HCT116 (cell line): ENCODE data around the gene RANBP9. TPM values are rescaled to one million over a fixed set of nuclear protein-coding genes. Genes with fewer than 3 reads are reported as not detected.

ENCODE experiments used
- ATAC-seq: fragments of 200-7000 bp; cut with Tn5 transposase; 2 replicates; pipeline ENCODE4 v1.9.1; 2020; ENCODE audit warnings: mild to moderate bottlenecking, moderate library complexity
- BruUV-seq: library from RNA; stranded (reverse); fragments of 400-500 nt; replicated peaks from 2 replicates; lab custom pipeline; 2021; lab: Mats Ljungman, UMichigan
- CTCF ChIA-PET: fragments of 300-600 bp; sonication (Branson Sonifier 250); formaldehyde crosslinking; loops from one replicate; lab custom pipeline; 2021; ENCODE audit warnings: antibody characterized with exemption; lab: Charles Lee
- POLR2A ChIA-PET: fragments of 300-600, 350-600 bp; sonication (Branson Sonifier 250); formaldehyde crosslinking; loops from one replicate; lab custom pipeline; 2021; ENCODE audit warnings: antibody characterized with exemption; lab: Charles Lee
- RAD21 ChIA-PET, 2 experiments: fragments of 300-600 bp; sonication (Branson Sonifier 250); formaldehyde crosslinking; loops; one replicate each; lab custom pipeline; 2023; ENCODE audit warnings: low total read pairs in 2 of 2; ENCODE audit not compliant: uncharacterized antibody in 2 of 2, unreplicated experiment in 2 of 2, low non-redundant PET in 1 of 2; lab: Charles Lee
- DNase-seq: peaks from one replicate; pipeline ENCODE4 v3.0.0-alpha.2; 2010; ENCODE audit warnings: low read depth, low spot score
- H2AFZ ChIP-seq: fragments of 200-600 bp; shearing (Covaris generic), sonication (generic); 2 replicates; pipeline ENCODE4 v1.6.1; 2017; ENCODE audit warnings: low read depth, mixed run types, mixed read lengths, antibody characterized with exemption, low read length; ENCODE audit not compliant: poor library complexity, severe bottlenecking
- H3K27ac ChIP-seq: 2 replicates; pipeline ENCODE4 v1.5.1; 2012; ENCODE audit warnings: low read depth, low read length
- H3K27me3 ChIP-seq: fragments of 200-600 bp; sonication (generic); 2 replicates; pipeline ENCODE4 v1.6.1; 2016; ENCODE audit warnings: mixed run types, low read length, mixed read lengths; ENCODE audit not compliant: insufficient read depth
- H3K36me3 ChIP-seq, 2 experiments: fragments of 200-500 bp in 1 of 2; fragments of 200-600 bp in 1 of 2; sonication (Bioruptor generic) in 1 of 2; sonication (generic) in 1 of 2; 2 replicates each; pipeline versions ENCODE4 v1.5.1 to v1.6.1; 2014 to 2016; ENCODE audit warnings: low read length in 2 of 2, inconsistent platforms in 1 of 2, mixed read lengths in 1 of 2, mixed run types in 1 of 2; ENCODE audit not compliant: insufficient read depth in 2 of 2, control insufficient read depth in 1 of 2
- H3K4me1 ChIP-seq, 2 experiments: fragments of 200-600 bp in 1 of 2; sonication (generic) in 1 of 2; 2 replicates each; pipeline versions ENCODE4 v1.5.1 to v1.6.1; 2012 to 2017; ENCODE audit warnings: low read length in 2 of 2, inconsistent platforms in 1 of 2, mild to moderate bottlenecking in 1 of 2, mixed read lengths in 1 of 2, mixed run types in 1 of 2, moderate library complexity in 1 of 2; ENCODE audit not compliant: insufficient read depth in 2 of 2, control insufficient read depth in 1 of 2
- H3K4me2 ChIP-seq: fragments of 200-600 bp; sonication (generic); 2 replicates; pipeline ENCODE4 v1.6.1; 2017; ENCODE audit warnings: mixed run types, low read length, mixed read lengths
- H3K4me3 ChIP-seq, 2 experiments: fragments of 200-600 bp in 1 of 2; sonication (generic) in 1 of 2; replicated peaks in 1 of 2; 2 replicates each; pipeline ENCODE4 v1.5.1; 2011 to 2016; ENCODE audit warnings: low read length in 2 of 2, control low read depth in 1 of 2, low read depth in 1 of 2, mild to moderate bottlenecking in 1 of 2, mixed read lengths in 1 of 2, mixed run types in 1 of 2
- H3K79me2 ChIP-seq: fragments of 200-600 bp; sonication (generic); 2 replicates; pipeline ENCODE4 v1.6.1; 2017; ENCODE audit warnings: mild to moderate bottlenecking, mixed run types, low read length, moderate library complexity, mixed read lengths; ENCODE audit not compliant: insufficient read depth
- H3K9ac ChIP-seq: fragments of 200-600 bp; sonication (generic); 2 replicates; pipeline ENCODE4 v1.6.1; 2016; ENCODE audit warnings: low read length, mixed read lengths
- H3K9me2 ChIP-seq: fragments of 200-600 bp; sonication (generic), shearing (Covaris generic); 2 replicates; pipeline ENCODE4 v1.6.1; 2017; ENCODE audit warnings: mixed run types, mild to moderate bottlenecking, moderate library complexity; ENCODE audit not compliant: insufficient read depth
- H3K9me3 ChIP-seq, 2 experiments: fragments of 200-500 bp in 1 of 2; fragments of 200-600 bp in 1 of 2; sonication (Bioruptor generic) in 1 of 2; sonication (generic) in 1 of 2; 2 replicates each; pipeline ENCODE4 v1.6.1; 2014 to 2017; ENCODE audit warnings: low read length in 2 of 2, mixed read lengths in 2 of 2, inconsistent platforms in 1 of 2, low read depth in 1 of 2, mild to moderate bottlenecking in 1 of 2, mixed run types in 1 of 2, moderate library complexity in 1 of 2; ENCODE audit not compliant: control insufficient read depth in 1 of 2, insufficient read depth in 1 of 2
- H4K20me1 ChIP-seq: fragments of 200-600 bp; sonication (generic), shearing (Covaris generic); 2 replicates; pipeline ENCODE4 v1.6.1; 2017; ENCODE audit warnings: mixed run types, mild to moderate bottlenecking, moderate library complexity; ENCODE audit not compliant: insufficient read depth
- ATF3 ChIP-seq: IDR thresholded peaks from 2 replicates; pipeline ENCODE4 v1.6.1; 2012
- CBX3 ChIP-seq: IDR thresholded peaks from 2 replicates; pipeline ENCODE4 v1.6.1; 2012; ENCODE audit warnings: low read depth
- CTCF ChIP-seq, 3 experiments: fragments of 200-600 bp in 1 of 3; sonication (generic) in 1 of 3; IDR thresholded peaks in 2 of 3; conservative IDR thresholded peaks in 1 of 3; 2 replicates each; pipeline ENCODE4 v1.5.1; 2012 to 2017; ENCODE audit warnings: low read depth in 2 of 3, low read length in 2 of 3, antibody characterized with exemption in 1 of 3, borderline replicate concordance in 1 of 3, control low read depth in 1 of 3, mild to moderate bottlenecking in 1 of 3, mixed read lengths in 1 of 3, mixed run types in 1 of 3, moderate library complexity in 1 of 3; ENCODE audit not compliant: insufficient read depth in 1 of 3
- ELF1 ChIP-seq: IDR thresholded peaks from 2 replicates; pipeline ENCODE4 v1.6.1; 2012; ENCODE audit warnings: low read depth, borderline replicate concordance
- EZH2phosphoT487 ChIP-seq: fragments of 200-600 bp; IDR thresholded peaks from 2 replicates; pipeline ENCODE4 v1.6.1; 2018; ENCODE audit warnings: antibody characterized with exemption, borderline replicate concordance
- FOSL1 ChIP-seq: IDR thresholded peaks from 2 replicates; pipeline ENCODE4 v1.6.1; 2012; ENCODE audit warnings: low read depth
- JUND ChIP-seq: IDR thresholded peaks from 2 replicates; pipeline ENCODE4 v1.6.1; 2012
- POLR2AphosphoS5 ChIP-seq: IDR thresholded peaks from 2 replicates; pipeline ENCODE4 v1.6.1; 2011; ENCODE audit warnings: mild to moderate bottlenecking, low read depth, low read length, moderate library complexity
- RAD21 ChIP-seq: IDR thresholded peaks from 2 replicates; pipeline ENCODE4 v1.6.1; 2012; ENCODE audit warnings: low read depth, mild to moderate bottlenecking
- YY1 ChIP-seq: IDR thresholded peaks from 2 replicates; pipeline ENCODE4 v1.6.1; 2011; ENCODE audit warnings: low read length, low read depth, moderate library complexity, mild to moderate bottlenecking; ENCODE audit not compliant: insufficient replicate concordance; ENCODE audit errors: extremely low read depth
- ZFX ChIP-seq: fragments of 450-650 bp; IDR thresholded peaks from 2 replicates; pipeline ENCODE4 v1.6.1; 2017
- intact Hi-C: fragments of 100-400 bp; cut with micrococcal nuclease; formaldehyde crosslinking; loops from 2 replicates; pipeline ENCODE4 v1.10.0; 2022
- total RNA-seq: library from RNA; stranded (reverse); gene quantifications from one replicate; pipeline ENCODE4 v1.2.1, GENCODE V29; 2021; ENCODE audit not compliant: unreplicated experiment
- TF ChIP-seq, protein P1 (sequence below): IDR thresholded peaks from 2 replicates; pipeline ENCODE4 v1.6.1; 2012
- TF ChIP-seq, protein P2 (sequence below): IDR thresholded peaks from 2 replicates; pipeline ENCODE4 v1.6.1; 2011; ENCODE audit warnings: mild to moderate bottlenecking, low read length, moderate library complexity; ENCODE audit not compliant: insufficient replicate concordance; ENCODE audit errors: extremely low read depth

RANBP9 gene
- total RNA-seq, 1 experiment from 2014 or later: 48.0 TPM

- no peaks in the 10 kb centered on the region for H3K9me2 ChIP-seq
- no peak overlapping the region for H3K4me2 ChIP-seq
- POLR2A ChIA-PET: no interaction called here
- BruUV-seq: no TSS peak
- RAD21 ChIA-PET: no interaction called here
- no peaks in the 10 kb centered on the region for H3K79me2 ChIP-seq
- CTCF ChIA-PET: no interaction called here
- intact Hi-C loops: no loop called here
- no peak overlapping the region for H3K9ac ChIP-seq
- H3K27me3 ChIP-seq: no peaks in the 10 kb centered on the region
- ATAC-seq: no peak
- H3K36me3 ChIP-seq: no peaks in the 10 kb centered on the region
- no peak overlapping the region for H2AFZ ChIP-seq
- no peak overlapping the region for H3K4me3 ChIP-seq
- TF ChIP-seq POLR2AphosphoS5 (no peak), FOSL1 (no peak), EZH2phosphoT487 (no peak), YY1 (no peak), RAD21 (no peak), CBX3 (no peak), ATF3 (no peak), CTCF (IDR thresholded peaks at IDR 0.05 in 2 of 3, conservative IDR thresholded peaks at IDR 0.05 in 1 of 3; ENCODE audit: borderline replicate concordance in 1 of 3, insufficient read depth in 1 of 3, low read depth in 2 of 3, low read length in 2 of 3) (no peak), ZFX (no peak), JUND (no peak), ELF1 (no peak)
- TF ChIP-seq, protein P1, sequence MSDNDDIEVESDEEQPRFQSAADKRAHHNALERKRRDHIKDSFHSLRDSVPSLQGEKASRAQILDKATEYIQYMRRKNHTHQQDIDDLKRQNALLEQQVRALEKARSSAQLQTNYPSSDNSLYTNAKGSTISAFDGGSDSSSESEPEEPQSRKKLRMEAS: no peak
- TF ChIP-seq, protein P2, sequence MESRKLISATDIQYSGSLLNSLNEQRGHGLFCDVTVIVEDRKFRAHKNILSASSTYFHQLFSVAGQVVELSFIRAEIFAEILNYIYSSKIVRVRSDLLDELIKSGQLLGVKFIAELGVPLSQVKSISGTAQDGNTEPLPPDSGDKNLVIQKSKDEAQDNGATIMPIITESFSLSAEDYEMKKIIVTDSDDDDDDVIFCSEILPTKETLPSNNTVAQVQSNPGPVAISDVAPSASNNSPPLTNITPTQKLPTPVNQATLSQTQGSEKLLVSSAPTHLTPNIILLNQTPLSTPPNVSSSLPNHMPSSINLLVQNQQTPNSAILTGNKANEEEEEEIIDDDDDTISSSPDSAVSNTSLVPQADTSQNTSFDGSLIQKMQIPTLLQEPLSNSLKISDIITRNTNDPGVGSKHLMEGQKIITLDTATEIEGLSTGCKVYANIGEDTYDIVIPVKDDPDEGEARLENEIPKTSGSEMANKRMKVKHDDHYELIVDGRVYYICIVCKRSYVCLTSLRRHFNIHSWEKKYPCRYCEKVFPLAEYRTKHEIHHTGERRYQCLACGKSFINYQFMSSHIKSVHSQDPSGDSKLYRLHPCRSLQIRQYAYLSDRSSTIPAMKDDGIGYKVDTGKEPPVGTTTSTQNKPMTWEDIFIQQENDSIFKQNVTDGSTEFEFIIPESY: no peak
- no peaks in the 10 kb centered on the region for H4K20me1 ChIP-seq
- H3K27ac ChIP-seq: no peak overlapping the region
- DNase-seq: no peak
- peaks cover 9 to 13% of the 10 kb centered on the region in 2 experiments; a peak in 3 of 4 replicates for H3K4me1 ChIP-seq
- H3K9me3 ChIP-seq: no peaks in the 10 kb centered on the region
Measured at GRCh38 chr6:13716955-13717295, 5.3 kb upstream of the RANBP9 start.
